BE2C (cell line): ENCODE data around the gene CRIP2.

Source experiments
- DNase-seq: peaks from one replicate; pipeline ENCODE4 v3.0.0-alpha.2; 2020
- H3K27me3 ChIP-seq: fragments of 250-450 bp; sonication (Bioruptor Pico); 2 replicates; pipeline ENCODE4 v1.5.1; 2020; ENCODE audit warnings: mild to moderate bottlenecking
- H3K36me3 ChIP-seq: fragments of 250-450 bp; sonication (Bioruptor Pico); 2 replicates; pipeline ENCODE4 v1.5.1; 2020; ENCODE audit warnings: mild to moderate bottlenecking
- H3K4me1 ChIP-seq: fragments of 250-450 bp; sonication (Bioruptor Pico); 2 replicates; pipeline ENCODE4 v1.5.1; 2020
- H3K4me3 ChIP-seq: 2 replicates; pipeline ENCODE4 v1.5.1; 2011; ENCODE audit warnings: low read depth, low read length
- H3K9me3 ChIP-seq: fragments of 250-450 bp; sonication (Bioruptor Pico); 2 replicates; pipeline ENCODE4 v1.5.1; 2020
- CTCF ChIP-seq: IDR thresholded peaks from 2 replicates; pipeline ENCODE4 v1.5.1; 2012; ENCODE audit warnings: mild to moderate bottlenecking, low read depth, low read length

CRIP2 gene

GRCh38 chr14:105436402-105436801, 38.2 kb upstream of the CRIP2 start:
- Histone ChIP-seq H3K4me1 (no peaks in the 10 kb centered on the region), H3K27me3 (no peaks in the 10 kb centered on the region), H3K4me3 (no peak overlapping the region), H3K9me3 (no peaks in the 10 kb centered on the region), H3K36me3 (peaks cover 57% of the 10 kb centered on the region)
- DNase-seq, result no peak
- no peak for TF ChIP-seq CTCF

DNA sequence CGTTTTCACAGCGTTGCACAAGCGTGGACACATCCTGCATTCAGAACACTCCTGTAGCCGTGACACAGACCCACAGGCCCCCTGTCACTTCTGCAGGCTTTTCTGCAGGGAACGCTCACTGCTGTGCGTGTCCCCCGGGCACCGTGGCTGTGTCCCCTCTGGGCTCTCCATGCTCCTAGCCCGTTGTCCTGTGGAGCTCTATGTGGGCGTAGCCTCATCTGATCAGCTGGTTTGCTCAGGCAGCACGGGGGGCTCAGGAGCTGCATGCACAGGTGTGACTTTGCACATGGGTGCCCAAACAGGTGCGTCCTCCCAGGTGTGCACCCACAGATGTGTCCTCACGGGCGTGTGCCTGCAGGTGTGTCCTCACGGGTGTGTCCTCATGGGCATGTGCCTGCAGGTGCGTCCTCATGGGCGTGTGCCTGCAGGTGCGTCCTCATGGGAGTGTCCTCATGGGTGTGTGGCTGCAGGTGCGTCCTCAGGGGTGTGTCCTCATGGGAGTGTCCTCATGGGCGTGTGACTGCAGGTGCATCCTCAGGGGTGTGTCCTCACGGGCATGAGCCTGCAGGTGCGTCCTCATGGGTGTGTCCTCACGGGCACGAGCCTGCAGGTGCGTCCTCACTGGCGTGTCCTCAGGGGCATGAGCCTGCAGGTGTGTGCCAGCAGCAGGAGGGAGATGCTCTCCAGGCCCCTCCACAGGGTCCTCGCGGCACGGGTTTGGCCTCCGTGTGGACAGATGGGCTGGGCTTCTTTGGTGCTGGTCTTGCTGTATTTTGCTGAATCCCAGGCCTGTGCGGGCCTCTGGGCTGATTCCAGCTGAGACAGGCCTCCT, 37.5 kb upstream of the CRIP2 start:
- H3K36me3 ChIP-seq, result peaks cover 58% of the 10 kb centered on the region
- no peaks in the 10 kb centered on the region for H3K27me3 ChIP-seq
- TF ChIP-seq CTCF, result no peak
- no peak overlapping the region for H3K4me3 ChIP-seq
- peak; percentile 7 for DNase-seq
- H3K9me3 ChIP-seq, result no peaks in the 10 kb centered on the region
- no peaks in the 10 kb centered on the region for H3K4me1 ChIP-seq

- H3K4me3 ChIP-seq, result no peak overlapping the region
- no peak for DNase-seq
- no peaks in the 10 kb centered on the region for H3K27me3 ChIP-seq
- H3K4me1 ChIP-seq, result no peaks in the 10 kb centered on the region
- peaks cover 63% of the 10 kb centered on the region for H3K36me3 ChIP-seq
- H3K9me3 ChIP-seq, result no peaks in the 10 kb centered on the region
- no peak for TF ChIP-seq CTCF
Observed at GRCh38 chr14:105437723-105438500, 36.7 kb upstream of the CRIP2 start.

GRCh38 chr14:105439179-105439578, 35.4 kb upstream of the CRIP2 start:
- H3K27me3 ChIP-seq, result no peaks in the 10 kb centered on the region
- H3K36me3 ChIP-seq, result peaks cover 73% of the 10 kb centered on the region
- no peak overlapping the region for H3K4me3 ChIP-seq
- DNase-seq, result peak; percentile 6
- TF ChIP-seq CTCF, result no peak
- no peaks in the 10 kb centered on the region for H3K4me1 ChIP-seq
- no peaks in the 10 kb centered on the region for H3K9me3 ChIP-seq

- no peaks in the 10 kb centered on the region for H3K27me3 ChIP-seq
- DNase-seq, result peak; percentile 77
- peaks cover 70% of the 10 kb centered on the region for H3K36me3 ChIP-seq
- H3K4me1 ChIP-seq, result no peaks in the 10 kb centered on the region
- H3K9me3 ChIP-seq, result no peaks in the 10 kb centered on the region
- H3K4me3 ChIP-seq, result no peak overlapping the region
- peak; percentile 52 for TF ChIP-seq CTCF
Observed at GRCh38 chr14:105439710-105440553, 34.7 kb upstream of the CRIP2 start.
